ENCODE results near the gene DAB1.

DAB1 gene

GRCh38 chr1:57295326-57295725 lies 128.5 kb downstream of the DAB1 start:
- no peak overlapping the region for H3K14ac ChIP-seq (ENCODE audit: low read length)
- H2BK120ac ChIP-seq (ENCODE audit: low read depth, low read length) = no peak overlapping the region
- H3K27ac ChIP-seq (replicated peaks; ENCODE audit: low read length) = no peak overlapping the region
- no peak overlapping the region for H3K9ac ChIP-seq (ENCODE audit: low read depth, low read length, poor library complexity)
- no peaks in the 10 kb centered on the region for H3K79me1 ChIP-seq (ENCODE audit: low read depth, low read length)
- H3K9me3 ChIP-seq (replicated peaks in 1 of 2; ENCODE audit: control insufficient read depth in 2 of 2, insufficient read depth in 1 of 2, low read depth in 1 of 2, low read length in 2 of 2) = no peaks in the 10 kb centered on the region
- H3K18ac ChIP-seq (ENCODE audit: low read length) = no peak overlapping the region
- no peak overlapping the region for H3K4me2 ChIP-seq (ENCODE audit: insufficient read depth, low read length, poor library complexity, severe bottlenecking)
- no peaks in the 10 kb centered on the region for H3K36me3 ChIP-seq (replicated peaks in 1 of 2; ENCODE audit: control insufficient read depth in 2 of 2, insufficient read depth in 2 of 2, low read length in 2 of 2)
- DNase-seq (ENCODE audit: low spot score) = no peak
- no CpG with 5 or more reads among the region's 1 CpG for WGBS, 2 donors (ENCODE audit: extremely low coverage in 2 of 2, insufficient read length in 2 of 2, insufficient replicate concordance in 1 of 2)
- no peaks in the 10 kb centered on the region for H3K27me3 ChIP-seq (ENCODE audit: control insufficient read depth in 3 of 3, insufficient read depth in 3 of 3, low read depth in 1 of 3, low read length in 3 of 3)
- H3K4me3 ChIP-seq (ENCODE audit: low read length in 2 of 2) = no peak overlapping the region
- no peak overlapping the region for H2AFZ ChIP-seq (ENCODE audit: low read length)
- no peak overlapping the region for H2BK12ac ChIP-seq (ENCODE audit: low read length)
- no peak overlapping the region for H3K23ac ChIP-seq (ENCODE audit: low read depth, low read length, poor library complexity)
- no peak overlapping the region for H3K4ac ChIP-seq (ENCODE audit: low read length)
- no peak overlapping the region for H2BK15ac ChIP-seq (ENCODE audit: low read length)
- H2AK5ac ChIP-seq (ENCODE audit: low read depth, low read length) = no peak overlapping the region
- no peak overlapping the region for H2BK5ac ChIP-seq (ENCODE audit: low read length)
- H4K8ac ChIP-seq (ENCODE audit: low read depth, low read length) = no peak overlapping the region
- no peak overlapping the region for H4K91ac ChIP-seq (ENCODE audit: low read depth, low read length, poor library complexity)
- no peaks in the 10 kb centered on the region for H3K4me1 ChIP-seq (ENCODE audit: control insufficient read depth in 2 of 2, insufficient read depth in 1 of 2, low read depth in 1 of 2, low read length in 2 of 2)

- no peaks in the 10 kb centered on the region for H3K9me3 ChIP-seq (replicated peaks in 1 of 2; ENCODE audit: control insufficient read depth in 2 of 2, insufficient read depth in 1 of 2, low read depth in 1 of 2, low read length in 2 of 2)
- H2BK15ac ChIP-seq (ENCODE audit: low read length) = no peak overlapping the region
- no peak overlapping the region for H3K9ac ChIP-seq (ENCODE audit: low read depth, low read length, poor library complexity)
- no peak overlapping the region for H4K91ac ChIP-seq (ENCODE audit: low read depth, low read length, poor library complexity)
- no peaks in the 10 kb centered on the region for H3K27me3 ChIP-seq (ENCODE audit: control insufficient read depth in 3 of 3, insufficient read depth in 3 of 3, low read depth in 1 of 3, low read length in 3 of 3)
- no peak overlapping the region for H2AK5ac ChIP-seq (ENCODE audit: low read depth, low read length)
- no peak overlapping the region for H3K4ac ChIP-seq (ENCODE audit: low read length)
- no peak overlapping the region for H3K4me2 ChIP-seq (ENCODE audit: insufficient read depth, low read length, poor library complexity, severe bottlenecking)
- no peaks in the 10 kb centered on the region for H3K36me3 ChIP-seq (replicated peaks in 1 of 2; ENCODE audit: control insufficient read depth in 2 of 2, insufficient read depth in 2 of 2, low read length in 2 of 2)
- H3K4me1 ChIP-seq (ENCODE audit: control insufficient read depth in 2 of 2, insufficient read depth in 1 of 2, low read depth in 1 of 2, low read length in 2 of 2) = peaks cover 0 to 4% of the 10 kb centered on the region in 2 donors
- H2BK120ac ChIP-seq (ENCODE audit: low read depth, low read length) = no peak overlapping the region
- H2AFZ ChIP-seq (ENCODE audit: low read length) = no peak overlapping the region
- no peak overlapping the region for H2BK5ac ChIP-seq (ENCODE audit: low read length)
- no peak overlapping the region for H3K27ac ChIP-seq (replicated peaks; ENCODE audit: low read length)
- no peak overlapping the region for H3K4me3 ChIP-seq (ENCODE audit: low read length in 2 of 2)
- H2BK12ac ChIP-seq (ENCODE audit: low read length) = no peak overlapping the region
- no peak overlapping the region for H3K23ac ChIP-seq (ENCODE audit: low read depth, low read length, poor library complexity)
- H3K18ac ChIP-seq (ENCODE audit: low read length) = no peak overlapping the region
- no peaks in the 10 kb centered on the region for H3K79me1 ChIP-seq (ENCODE audit: low read depth, low read length)
- DNase-seq (ENCODE audit: low spot score) = no peak
- no peak overlapping the region for H4K8ac ChIP-seq (ENCODE audit: low read depth, low read length)
- H3K14ac ChIP-seq (ENCODE audit: low read length) = no peak overlapping the region
Measured at GRCh38 chr1:57294177-57294576, 129.7 kb downstream of the DAB1 start.

GRCh38 chr1:57293214-57293613 lies 130.6 kb downstream of the DAB1 start:
- Histone ChIP-seq H3K4me1 (ENCODE audit: control insufficient read depth in 2 of 2, insufficient read depth in 1 of 2, low read depth in 1 of 2, low read length in 2 of 2) (peaks cover 0 to 4% of the 10 kb centered on the region in 2 donors), H3K23ac (ENCODE audit: low read depth, low read length, poor library complexity) (no peak overlapping the region), H3K27ac (replicated peaks; ENCODE audit: low read length) (no peak overlapping the region), H3K4me3 (ENCODE audit: low read length in 2 of 2) (no peak overlapping the region), H3K14ac (ENCODE audit: low read length) (no peak overlapping the region), H2BK120ac (ENCODE audit: low read depth, low read length) (no peak overlapping the region), H3K9ac (ENCODE audit: low read depth, low read length, poor library complexity) (no peak overlapping the region), H3K4ac (ENCODE audit: low read length) (no peak overlapping the region), H3K79me1 (ENCODE audit: low read depth, low read length) (no peaks in the 10 kb centered on the region), H3K27me3 (ENCODE audit: control insufficient read depth in 3 of 3, insufficient read depth in 3 of 3, low read depth in 1 of 3, low read length in 3 of 3) (no peaks in the 10 kb centered on the region), H4K91ac (ENCODE audit: low read depth, low read length, poor library complexity) (no peak overlapping the region), H3K4me2 (ENCODE audit: insufficient read depth, low read length, poor library complexity, severe bottlenecking) (no peak overlapping the region), H2BK12ac (ENCODE audit: low read length) (no peak overlapping the region), H2AK5ac (ENCODE audit: low read depth, low read length) (no peak overlapping the region), H3K18ac (ENCODE audit: low read length) (no peak overlapping the region), H2BK5ac (ENCODE audit: low read length) (no peak overlapping the region), H2AFZ (ENCODE audit: low read length) (no peak overlapping the region), H4K8ac (ENCODE audit: low read depth, low read length) (no peak overlapping the region), H3K9me3 (replicated peaks in 1 of 2; ENCODE audit: control insufficient read depth in 2 of 2, insufficient read depth in 1 of 2, low read depth in 1 of 2, low read length in 2 of 2) (no peaks in the 10 kb centered on the region), H2BK15ac (ENCODE audit: low read length) (no peak overlapping the region), H3K36me3 (replicated peaks in 1 of 2; ENCODE audit: control insufficient read depth in 2 of 2, insufficient read depth in 2 of 2, low read length in 2 of 2) (no peaks in the 10 kb centered on the region)
- WGBS, 2 donors (ENCODE audit: extremely low coverage in 2 of 2, insufficient read length in 2 of 2, insufficient replicate concordance in 1 of 2) = no CpG with 5 or more reads among the region's 3 CpGs
- DNase-seq (ENCODE audit: low spot score) = no peak

- Histone ChIP-seq H3K4me2 (ENCODE audit: insufficient read depth, low read length, poor library complexity, severe bottlenecking) (no peak overlapping the region), H3K4me1 (ENCODE audit: control insufficient read depth in 2 of 2, insufficient read depth in 1 of 2, low read depth in 1 of 2, low read length in 2 of 2) (peaks cover 0 to 4% of the 10 kb centered on the region in 2 donors), H2BK15ac (ENCODE audit: low read length) (no peak overlapping the region), H4K8ac (ENCODE audit: low read depth, low read length) (no peak overlapping the region), H2BK5ac (ENCODE audit: low read length) (no peak overlapping the region), H2BK12ac (ENCODE audit: low read length) (no peak overlapping the region), H3K27ac (replicated peaks; ENCODE audit: low read length) (no peak overlapping the region), H2AFZ (ENCODE audit: low read length) (no peak overlapping the region), H3K4ac (ENCODE audit: low read length) (no peak overlapping the region), H4K91ac (ENCODE audit: low read depth, low read length, poor library complexity) (no peak overlapping the region), H2BK120ac (ENCODE audit: low read depth, low read length) (no peak overlapping the region), H3K14ac (ENCODE audit: low read length) (no peak overlapping the region), H3K79me1 (ENCODE audit: low read depth, low read length) (no peaks in the 10 kb centered on the region), H3K9ac (ENCODE audit: low read depth, low read length, poor library complexity) (no peak overlapping the region), H3K36me3 (replicated peaks in 1 of 2; ENCODE audit: control insufficient read depth in 2 of 2, insufficient read depth in 2 of 2, low read length in 2 of 2) (no peaks in the 10 kb centered on the region), H3K23ac (ENCODE audit: low read depth, low read length, poor library complexity) (no peak overlapping the region), H3K9me3 (replicated peaks in 1 of 2; ENCODE audit: control insufficient read depth in 2 of 2, insufficient read depth in 1 of 2, low read depth in 1 of 2, low read length in 2 of 2) (no peaks in the 10 kb centered on the region), H3K18ac (ENCODE audit: low read length) (no peak overlapping the region), H3K27me3 (ENCODE audit: control insufficient read depth in 3 of 3, insufficient read depth in 3 of 3, low read depth in 1 of 3, low read length in 3 of 3) (no peaks in the 10 kb centered on the region), H2AK5ac (ENCODE audit: low read depth, low read length) (no peak overlapping the region), H3K4me3 (ENCODE audit: low read length in 2 of 2) (no peak overlapping the region)
- DNase-seq (ENCODE audit: low spot score) = no peak
- WGBS, 2 donors (ENCODE audit: extremely low coverage in 2 of 2, insufficient read length in 2 of 2, insufficient replicate concordance in 1 of 2) = no CpG with 5 or more reads among the region's 2 CpGs
Measured at GRCh38 chr1:57289781-57290180, 134.1 kb downstream of the DAB1 start.

Data from neuronal stem cell (in vitro differentiated cells).